A673 (cell line): Measurements from ENCODE around the gene SOX13. TPM values are rescaled to one million over a fixed set of nuclear protein-coding genes. Genes with fewer than 3 reads are reported as not detected.

Experiments used
- BruUV-seq: library from RNA; stranded (reverse); fragments of 400-500 nt; replicated peaks from 2 replicates; lab custom pipeline; 2021; lab: Mats Ljungman, UMichigan
- CTCF ChIA-PET: fragments of 300-600 bp; sonication (Branson Sonifier 250); formaldehyde crosslinking; loops from one replicate; lab custom pipeline; 2022; ENCODE audit warnings: antibody characterized with exemption; lab: Charles Lee
- POLR2A ChIA-PET: fragments of 300-600 bp; sonication (Branson Sonifier 250); formaldehyde crosslinking; loops from one replicate; lab custom pipeline; 2022; ENCODE audit warnings: antibody characterized with exemption; ENCODE audit not compliant: low non-redundant PET; lab: Charles Lee
- DNase-seq: peaks from one replicate; pipeline ENCODE4 v3.0.0-alpha.2; 2015; ENCODE audit warnings: low spot score
- H3K27ac ChIP-seq: fragments of 200-600 bp; sonication (generic); 2 replicates; pipeline ENCODE4 v1.5.1; 2016; ENCODE audit warnings: mixed run types, low read depth, mild to moderate bottlenecking, mixed read lengths, antibody characterized with exemption, low read length; ENCODE audit not compliant: poor library complexity, severe bottlenecking
- H3K27me3 ChIP-seq: fragments of 200-600 bp; sonication (generic); replicated peaks from 2 replicates; pipeline ENCODE4 v1.6.1; 2017; ENCODE audit warnings: mixed run types, low read depth, mild to moderate bottlenecking, mixed read lengths, antibody characterized with exemption, low read length; ENCODE audit not compliant: insufficient read depth, poor library complexity
- H3K36me3 ChIP-seq: fragments of 200-600 bp; sonication (generic); 2 replicates; pipeline ENCODE4 v1.6.1; 2016; ENCODE audit warnings: mixed run types, mild to moderate bottlenecking, mixed read lengths, antibody characterized with exemption, low read length; ENCODE audit not compliant: insufficient read depth, poor library complexity, severe bottlenecking
- H3K4me1 ChIP-seq: fragments of 200-600 bp; sonication (generic); 2 replicates; pipeline ENCODE4 v1.6.1; 2017; ENCODE audit warnings: mixed run types, mild to moderate bottlenecking, mixed read lengths, antibody characterized with exemption, low read length; ENCODE audit not compliant: insufficient read depth, poor library complexity, severe bottlenecking
- H3K4me3 ChIP-seq: fragments of 200-600 bp; sonication (generic); 2 replicates; pipeline ENCODE4 v1.5.1; 2016; ENCODE audit warnings: low read depth, mixed run types, mild to moderate bottlenecking, mixed read lengths, low read length; ENCODE audit not compliant: poor library complexity, severe bottlenecking
- H3K9me3 ChIP-seq: fragments of 200-600 bp; sonication (generic); 2 replicates; pipeline ENCODE4 v1.6.1; 2016; ENCODE audit warnings: mixed run types, low read depth, mild to moderate bottlenecking, mixed read lengths, antibody characterized with exemption, low read length; ENCODE audit not compliant: poor library complexity, severe bottlenecking
- CTCF ChIP-seq: fragments of 300-800, 200-600 bp; sonication (generic); conservative IDR thresholded peaks from 2 replicates; pipeline ENCODE4 v1.5.1; 2017; ENCODE audit warnings: low read depth, mild to moderate bottlenecking, antibody characterized with exemption, low read length, moderate library complexity, mixed read lengths
- EZH2 ChIP-seq: fragments of 200-600 bp; sonication (generic); IDR thresholded peaks from 2 replicates; pipeline ENCODE4 v1.6.1; 2017; ENCODE audit warnings: borderline replicate concordance, low read depth, mild to moderate bottlenecking, mixed read lengths, antibody characterized with exemption, low read length; ENCODE audit not compliant: poor library complexity, severe bottlenecking
- intact Hi-C: fragments of 100-400 bp; cut with micrococcal nuclease; formaldehyde crosslinking; loops from one replicate; pipeline ENCODE4 v1.10.0; 2022; ENCODE audit not compliant: unreplicated experiment
- total RNA-seq: library from RNA; stranded (reverse); gene quantifications from 2 replicates; pipeline ENCODE4 v1.2.3, GENCODE V29; 2021

SOX13 gene
- total RNA-seq, 1 experiment from 2014 or later, result 9.4 TPM

- Histone ChIP-seq H3K4me1 (peaks cover 21% of the 10 kb centered on the region), H3K27me3 (no peaks in the 10 kb centered on the region), H3K4me3 (peak overlapping the region; percentile 79), H3K9me3 (no peaks in the 10 kb centered on the region), H3K27ac (no peak overlapping the region), H3K36me3 (no peaks in the 10 kb centered on the region)
- no TSS peak for BruUV-seq
- intact Hi-C loops, result no loop called here
- DNase-seq, result no peak
- ChIA-PET POLR2A (no interaction called here), CTCF (no interaction called here)
- no peak for TF ChIP-seq EZH2
- no peak for TF ChIP-seq CTCF
These were observed 2.2 kb downstream of the SOX13 start for GRCh38 chr1:204075139-204075521.

- ChIA-PET POLR2A (no interaction called here), CTCF (no interaction called here)
- Histone ChIP-seq H3K36me3 (no peaks in the 10 kb centered on the region), H3K9me3 (no peaks in the 10 kb centered on the region), H3K4me3 (no peak overlapping the region), H3K27me3 (no peaks in the 10 kb centered on the region), H3K4me1 (peaks cover 32% of the 10 kb centered on the region), H3K27ac (no peak overlapping the region)
- BruUV-seq, result no TSS peak
- intact Hi-C loops, result no loop called here
- no peak for TF ChIP-seq CTCF
- no peak for TF ChIP-seq EZH2
- DNase-seq, result no peak
These were observed 3.3 kb downstream of the SOX13 start for GRCh38 chr1:204075890-204076846.

- no peak for DNase-seq
- H3K4me3 ChIP-seq, result no peak overlapping the region
- POLR2A ChIA-PET, result no interaction called here
- H3K9me3 ChIP-seq, result no peaks in the 10 kb centered on the region
- no peaks in the 10 kb centered on the region for H3K36me3 ChIP-seq
- BruUV-seq, result no TSS peak
- CTCF ChIA-PET, result no interaction called here
- intact Hi-C loops, result no loop called here
- H3K4me1 ChIP-seq, result peaks cover 35% of the 10 kb centered on the region
- TF ChIP-seq EZH2 (no peak), CTCF (no peak)
- H3K27ac ChIP-seq, result no peak overlapping the region
- no peaks in the 10 kb centered on the region for H3K27me3 ChIP-seq
These were observed 4.0 kb downstream of the SOX13 start for GRCh38 chr1:204076891-204077290.
